ENCODE results near the gene MS4A15.
"Not testable (repeated sequence)": the region's sequence is repeated elsewhere in the genome, so short reads cannot be mapped to it uniquely, and the experiment has no call there.

The MS4A15 gene

GRCh38 chr11:60753309-60753708, 3.4 kb upstream of the MS4A15 start:
- no peak for DNase-seq (ENCODE audit: low read depth in 3 of 3, low spot score in 1 of 3)

GRCh38 chr11:60754887-60755286, 1.8 kb upstream of the MS4A15 start:
- no peak for DNase-seq (ENCODE audit: low read depth in 3 of 3, low spot score in 1 of 3)

GRCh38 chr11:60757231-60757800, 649 bp downstream of the MS4A15 start:
- no peak for DNase-seq (ENCODE audit: low read depth in 3 of 3, low spot score in 1 of 3)

- not testable (repeated sequence) for DNase-seq (ENCODE audit: low read depth in 3 of 3, low spot score in 1 of 3)
Observed at GRCh38 chr11:60758671-60759070, 2.0 kb downstream of the MS4A15 start.

- DNase-seq (ENCODE audit: low read depth in 3 of 3, low spot score in 1 of 3): not testable (repeated sequence)
Observed at GRCh38 chr11:60759438-60760225, 3.0 kb downstream of the MS4A15 start.

- DNase-seq (ENCODE audit: low read depth in 3 of 3, low spot score in 1 of 3): no peak
Observed at GRCh38 chr11:60761436-60762190, 4.9 kb downstream of the MS4A15 start.

- no peak for DNase-seq (ENCODE audit: low read depth in 3 of 3, low spot score in 1 of 3)
Observed at GRCh38 chr11:60762851-60763691, 6.4 kb downstream of the MS4A15 start.

- DNase-seq (ENCODE audit: low read depth in 3 of 3, low spot score in 1 of 3): no peak
Observed at GRCh38 chr11:60763692-60764369, 7.2 kb downstream of the MS4A15 start.

GRCh38 chr11:60764879-60765278, 8.2 kb downstream of the MS4A15 start:
- DNase-seq (ENCODE audit: low read depth in 3 of 3, low spot score in 1 of 3): no peak

GRCh38 chr11:60765355-60765754, 8.7 kb downstream of the MS4A15 start:
- no peak for DNase-seq (ENCODE audit: low read depth in 3 of 3, low spot score in 1 of 3)

GRCh38 chr11:60766547-60766946, 9.9 kb downstream of the MS4A15 start:
- no peak for DNase-seq (ENCODE audit: low read depth in 3 of 3, low spot score in 1 of 3)

GRCh38 chr11:60767388-60767811, 10.7 kb downstream of the MS4A15 start:
- DNase-seq (ENCODE audit: low read depth in 3 of 3, low spot score in 1 of 3): no peak

- DNase-seq (ENCODE audit: low read depth in 3 of 3, low spot score in 1 of 3): no peak
Observed at GRCh38 chr11:60768202-60768601, 11.5 kb downstream of the MS4A15 start.

GRCh38 chr11:60769273-60769672, 12.6 kb downstream of the MS4A15 start:
- no peak for DNase-seq (ENCODE audit: low read depth in 3 of 3, low spot score in 1 of 3)

GRCh38 chr11:60769811-60770210, 13.1 kb downstream of the MS4A15 start:
- no peak for DNase-seq (ENCODE audit: low read depth in 3 of 3, low spot score in 1 of 3)

- DNase-seq (ENCODE audit: low read depth in 3 of 3, low spot score in 1 of 3): no peak
Observed at GRCh38 chr11:60771146-60771545, 14.5 kb downstream of the MS4A15 start.

GRCh38 chr11:60771879-60772525, 15.3 kb downstream of the MS4A15 start:
- no peak for DNase-seq (ENCODE audit: low read depth in 3 of 3, low spot score in 1 of 3)

GRCh38 chr11:60772666-60773065, 16.0 kb downstream of the MS4A15 start:
- DNase-seq (ENCODE audit: low read depth in 3 of 3, low spot score in 1 of 3): no peak

GRCh38 chr11:60774726-60775125, 18.1 kb downstream of the MS4A15 start:
- no peak for DNase-seq (ENCODE audit: low read depth in 3 of 3, low spot score in 1 of 3)

- peak; percentile 41 to 72 (median 61) for DNase-seq (ENCODE audit: low read depth in 3 of 3, low spot score in 1 of 3)
Observed at GRCh38 chr11:60775420-60775961, 18.8 kb downstream of the MS4A15 start.
